KMS-11 (cell line): ENCODE results near the gene S100A16.

Experiments used
- H2AFZ ChIP-seq: fragments of 200-600 bp; sonication (generic); 2 replicates; pipeline ENCODE4 v1.6.1; 2016; ENCODE audit warnings: antibody characterized with exemption, mixed run types, low read depth
- H3K27ac ChIP-seq: fragments of 200-600 bp; sonication (generic); 2 replicates; pipeline ENCODE4 v1.6.1; 2016; ENCODE audit warnings: mild to moderate bottlenecking, mixed run types
- H3K27me3 ChIP-seq: fragments of 200-600 bp; sonication (generic); 2 replicates; pipeline ENCODE4 v1.6.1; 2017; ENCODE audit warnings: mild to moderate bottlenecking, low read depth, mixed run types, moderate library complexity; ENCODE audit not compliant: insufficient read depth
- H3K36me3 ChIP-seq: fragments of 200-600 bp; sonication (generic); 2 replicates; pipeline ENCODE4 v1.6.1; 2017; ENCODE audit warnings: mild to moderate bottlenecking, mixed run types; ENCODE audit not compliant: insufficient read depth
- H3K4me1 ChIP-seq: fragments of 200-600 bp; sonication (generic); 2 replicates; pipeline ENCODE4 v1.6.1; 2016; ENCODE audit warnings: mild to moderate bottlenecking, low read depth, mixed run types; ENCODE audit not compliant: poor library complexity, severe bottlenecking
- H3K4me2 ChIP-seq: fragments of 200-600 bp; sonication (generic); 2 replicates; pipeline ENCODE4 v1.7.0; 2016; ENCODE audit warnings: mild to moderate bottlenecking, mixed run types
- H3K4me3 ChIP-seq: fragments of 200-600 bp; sonication (generic); IDR thresholded peaks from 2 replicates; pipeline ENCODE4 v1.6.1; 2017; ENCODE audit warnings: low read depth, low read length, mixed read lengths; ENCODE audit not compliant: insufficient read depth
- H3K79me2 ChIP-seq: fragments of 200-600 bp; sonication (generic); 2 replicates; pipeline ENCODE4 v1.6.1; 2016; ENCODE audit warnings: low read depth, mixed run types; ENCODE audit not compliant: insufficient read depth
- H3K9ac ChIP-seq: fragments of 200-600 bp; sonication (generic); 2 replicates; pipeline ENCODE4 v1.6.1; 2016; ENCODE audit warnings: mild to moderate bottlenecking, mixed run types
- H4K20me1 ChIP-seq: fragments of 200-600 bp; sonication (generic); 2 replicates; pipeline ENCODE4 v1.6.1; 2016; ENCODE audit warnings: mild to moderate bottlenecking, mixed run types; ENCODE audit not compliant: insufficient read depth
- CTCF ChIP-seq: fragments of 200-600 bp; sonication (generic); conservative IDR thresholded peaks from 2 replicates; pipeline ENCODE4 v1.6.1; 2017; ENCODE audit warnings: low read depth, mild to moderate bottlenecking, antibody characterized with exemption, low read length, moderate library complexity, mixed read lengths

The S100A16 gene

GRCh38 chr1:153616917-153617311 is 4.0 kb upstream of the S100A16 start:
- H3K4me2 ChIP-seq, result no peak overlapping the region

GRCh38 chr1:153616144-153616916 is 3.4 kb upstream of the S100A16 start, which contains the start of gene S100A14:
Gene S100A14 (minus strand): TSS chr1:153616325. CDS start chr1:153615858, 467 bp downstream.
- Histone ChIP-seq H3K9ac (no peak within 1 kb of the TSS), H2AFZ (no peak within 1 kb of the TSS), H3K27me3 (no peaks in the 10 kb centered on the region), H3K36me3 (no peaks in the 10 kb centered on the region), H3K27ac (no peak within 1 kb of the TSS), H3K79me2 (no peaks in the 10 kb centered on the region), H4K20me1 (no peaks in the 10 kb centered on the region), H3K4me2 (no peak within 1 kb of the TSS), H3K4me1 (no peaks in the 10 kb centered on the region), H3K4me3 (no peak within 1 kb of the TSS)
- no peak for TF ChIP-seq CTCF

More at GRCh38 chr1:153616917-153617311, 4.0 kb upstream of the S100A16 start:
- Histone ChIP-seq H3K36me3 (no peaks in the 10 kb centered on the region), H3K9ac (no peak overlapping the region), H3K27me3 (no peaks in the 10 kb centered on the region), H3K27ac (no peak overlapping the region), H3K4me3 (no peak overlapping the region), H3K4me1 (no peaks in the 10 kb centered on the region), H2AFZ (no peak overlapping the region), H3K79me2 (no peaks in the 10 kb centered on the region), H4K20me1 (no peaks in the 10 kb centered on the region)
- TF ChIP-seq CTCF, result 0 out of 2 replicates have a peak, but pooled peaks have one; percentile 4

- H4K20me1 ChIP-seq, result no peaks in the 10 kb centered on the region
Observed at GRCh38 chr1:153615406-153615805, 2.5 kb upstream of the S100A16 start.

GRCh38 chr1:153614906-153615305 is 2.0 kb upstream of the S100A16 start:
- no peak overlapping the region for H3K4me2 ChIP-seq

More at GRCh38 chr1:153615406-153615805, 2.5 kb upstream of the S100A16 start:
- Histone ChIP-seq H3K4me3 (no peak overlapping the region), H3K4me2 (no peak overlapping the region), H3K79me2 (no peaks in the 10 kb centered on the region), H3K36me3 (no peaks in the 10 kb centered on the region), H2AFZ (no peak overlapping the region), H3K4me1 (no peaks in the 10 kb centered on the region), H3K9ac (no peak overlapping the region), H3K27me3 (no peaks in the 10 kb centered on the region), H3K27ac (no peak overlapping the region)
- TF ChIP-seq CTCF, result no peak

More at GRCh38 chr1:153614906-153615305, 2.0 kb upstream of the S100A16 start:
- Histone ChIP-seq H3K4me1 (no peaks in the 10 kb centered on the region), H3K36me3 (no peaks in the 10 kb centered on the region), H3K27ac (no peak overlapping the region), H2AFZ (no peak overlapping the region), H3K4me3 (no peak overlapping the region), H4K20me1 (no peaks in the 10 kb centered on the region), H3K9ac (no peak overlapping the region), H3K79me2 (no peaks in the 10 kb centered on the region), H3K27me3 (0 out of 2 replicates have a peak, but pooled peaks cover 3% of the 10 kb centered on the region)
- no peak for TF ChIP-seq CTCF
